ENCODE measurements around the gene NRSN2.

Gene NRSN2

GRCh38 chr20:346640-347316, at the start of gene NRSN2:
Gene NRSN2, plus strand, starts transcription at chr20:347111. Its CDS starts 2,533 bp downstream, at chr20:349644.
- peak; percentile 83 for DNase-seq (ENCODE audit: low spot score)

- peak; percentile 67 for DNase-seq (ENCODE audit: low spot score)
Measured at GRCh38 chr20:297925-298775, 48.8 kb upstream of the NRSN2 start.

- DNase-seq (ENCODE audit: low spot score), result no peak
Measured at GRCh38 chr20:298776-299391, 48.0 kb upstream of the NRSN2 start.

GRCh38 chr20:300345-300990, 46.4 kb upstream of the NRSN2 start:
- no peak for DNase-seq (ENCODE audit: low spot score)

- DNase-seq (ENCODE audit: low spot score), result no peak
Measured at GRCh38 chr20:301886-302848, 44.7 kb upstream of the NRSN2 start.

GRCh38 chr20:305745-306144, 41.2 kb upstream of the NRSN2 start:
- DNase-seq (ENCODE audit: low spot score), result no peak

GRCh38 chr20:308427-309038, 38.4 kb upstream of the NRSN2 start:
- peak; percentile 62 for DNase-seq (ENCODE audit: low spot score)

- no peak for DNase-seq (ENCODE audit: low spot score)
Measured at GRCh38 chr20:309306-309840, 37.5 kb upstream of the NRSN2 start.

GRCh38 chr20:309841-310644, 36.9 kb upstream of the NRSN2 start:
- peak; percentile 97 for DNase-seq (ENCODE audit: low spot score)

- no peak for DNase-seq (ENCODE audit: low spot score)
Measured at GRCh38 chr20:310645-311044, 36.3 kb upstream of the NRSN2 start.

- DNase-seq (ENCODE audit: low spot score), result no peak
Measured at GRCh38 chr20:311609-312008, 35.3 kb upstream of the NRSN2 start.

GRCh38 chr20:312067-312466, 34.8 kb upstream of the NRSN2 start:
- no peak for DNase-seq (ENCODE audit: low spot score)

GRCh38 chr20:312866-313265, 34.0 kb upstream of the NRSN2 start:
- no peak for DNase-seq (ENCODE audit: low spot score)

- no peak for DNase-seq (ENCODE audit: low spot score)
Measured at GRCh38 chr20:313402-313801, 33.5 kb upstream of the NRSN2 start.

GRCh38 chr20:313948-314347, 33.0 kb upstream of the NRSN2 start:
- DNase-seq (ENCODE audit: low spot score), result no peak

GRCh38 chr20:316316-317068, 30.4 kb upstream of the NRSN2 start:
- DNase-seq (ENCODE audit: low spot score), result no peak

- DNase-seq (ENCODE audit: low spot score), result peak; percentile 93
Measured at GRCh38 chr20:324177-325044, 22.5 kb upstream of the NRSN2 start.
